ENCODE data around the gene TRHDE.

GRCh38 chr12:72560003-72560769 lies 288.0 kb downstream of the TRHDE start:
- no peak for TF ChIP-seq YY1 (IDR thresholded peaks at IDR 0.05; ENCODE audit: insufficient read depth, insufficient read length)
- TF ChIP-seq ZNF274 (IDR thresholded peaks at IDR 0.05; ENCODE audit: low read depth, low read length) = no peak
